ENCODE data around the gene PTPN1. TPM values are rescaled to one million over a fixed set of nuclear protein-coding genes. Genes with fewer than 3 reads are reported as not detected.

Gene PTPN1
- total RNA-seq, 1 donor: 28.6 TPM

- H3K4me2 ChIP-seq (ENCODE audit: insufficient read depth, low read length): peak overlapping the region; percentile 59
- DNase-seq (ENCODE audit: insufficient read length, low spot score, missing footprints): peak; percentile 92
Measured at GRCh38 chr20:50464026-50464724, 46.0 kb upstream of the PTPN1 start.

GRCh38 chr20:50464725-50465650 lies 45.2 kb upstream of the PTPN1 start:
- no peak for DNase-seq (ENCODE audit: insufficient read length, low spot score, missing footprints)
- H2AFZ ChIP-seq (ENCODE audit: low read length): peak overlapping the region; percentile 74
- H3K4me3 ChIP-seq (ENCODE audit: insufficient read depth, low read length): no peak overlapping the region

More at GRCh38 chr20:50464026-50464724, 46.0 kb upstream of the PTPN1 start:
- Histone ChIP-seq H3K4me1 (ENCODE audit: insufficient read depth, low read length) (peaks cover 9% of the 10 kb centered on the region), H3K27me3 (ENCODE audit: insufficient read depth, low read length) (no peaks in the 10 kb centered on the region), H3K79me2 (ENCODE audit: insufficient read depth, low read length) (no peaks in the 10 kb centered on the region), H3K4me3 (ENCODE audit: insufficient read depth, low read length) (peak overlapping the region; percentile 0), H3K36me3 (ENCODE audit: insufficient read depth, low read length) (no peaks in the 10 kb centered on the region), H2AFZ (ENCODE audit: low read length) (peak overlapping the region; percentile 76), H3K27ac (ENCODE audit: low read depth, low read length) (no peak overlapping the region), H4K20me1 (ENCODE audit: insufficient read depth, low read length) (no peaks in the 10 kb centered on the region), H3K9me3 (ENCODE audit: low read depth, low read length) (no peaks in the 10 kb centered on the region)
- TF ChIP-seq CTCF (IDR thresholded peaks at IDR 0.05; ENCODE audit: extremely low read depth, low read depth, low read length): peak; percentile 71

GRCh38 chr20:50467174-50467573 lies 43.0 kb upstream of the PTPN1 start:
- no peaks in the 10 kb centered on the region for H3K36me3 ChIP-seq (ENCODE audit: insufficient read depth, low read length)
- H3K4me1 ChIP-seq (ENCODE audit: insufficient read depth, low read length): peaks cover 4% of the 10 kb centered on the region
- H3K27ac ChIP-seq (ENCODE audit: low read depth, low read length): no peak overlapping the region
- H4K20me1 ChIP-seq (ENCODE audit: insufficient read depth, low read length): no peaks in the 10 kb centered on the region
- no peak for DNase-seq (ENCODE audit: insufficient read length, low spot score, missing footprints)
- no peaks in the 10 kb centered on the region for H3K27me3 ChIP-seq (ENCODE audit: insufficient read depth, low read length)
- no peak for TF ChIP-seq CTCF (IDR thresholded peaks at IDR 0.05; ENCODE audit: extremely low read depth, low read depth, low read length)
- no peak overlapping the region for H3K4me3 ChIP-seq (ENCODE audit: insufficient read depth, low read length)
- H3K79me2 ChIP-seq (ENCODE audit: insufficient read depth, low read length): no peaks in the 10 kb centered on the region
- no peak overlapping the region for H2AFZ ChIP-seq (ENCODE audit: low read length)
- no peak overlapping the region for H3K4me2 ChIP-seq (ENCODE audit: insufficient read depth, low read length)
- no peaks in the 10 kb centered on the region for H3K9me3 ChIP-seq (ENCODE audit: low read depth, low read length)

More at GRCh38 chr20:50464725-50465650, 45.2 kb upstream of the PTPN1 start:
- Histone ChIP-seq H4K20me1 (ENCODE audit: insufficient read depth, low read length) (no peaks in the 10 kb centered on the region), H3K9me3 (ENCODE audit: low read depth, low read length) (no peaks in the 10 kb centered on the region), H3K27ac (ENCODE audit: low read depth, low read length) (no peak overlapping the region), H3K36me3 (ENCODE audit: insufficient read depth, low read length) (no peaks in the 10 kb centered on the region), H3K79me2 (ENCODE audit: insufficient read depth, low read length) (no peaks in the 10 kb centered on the region), H3K27me3 (ENCODE audit: insufficient read depth, low read length) (no peaks in the 10 kb centered on the region), H3K4me2 (ENCODE audit: insufficient read depth, low read length) (peak overlapping the region; percentile 59), H3K4me1 (ENCODE audit: insufficient read depth, low read length) (peaks cover 9% of the 10 kb centered on the region)
- no peak for TF ChIP-seq CTCF (IDR thresholded peaks at IDR 0.05; ENCODE audit: extremely low read depth, low read depth, low read length)

All from osteoblast (primary cell).